ENCODE data around the gene OSBPL9.

DNA sequence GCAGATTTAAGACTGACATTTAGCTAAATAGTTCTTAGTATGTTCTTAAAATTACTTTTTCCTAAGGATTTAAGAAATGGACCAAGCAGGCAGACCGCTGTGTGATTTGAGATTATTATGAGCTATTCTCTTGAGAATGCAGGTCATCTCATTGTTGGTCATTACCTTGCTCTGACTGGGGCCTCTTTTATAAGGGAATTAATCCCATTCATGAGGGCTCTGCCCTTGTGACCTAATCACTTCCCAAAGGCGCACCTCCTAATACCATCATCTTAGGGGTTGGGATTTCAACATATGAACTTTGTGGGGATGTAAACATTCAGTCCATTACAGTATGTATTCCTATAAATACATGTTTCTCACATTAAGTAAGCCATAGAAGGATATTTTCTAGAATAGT lies 24.2 kb downstream of the OSBPL9 start:
- TF ChIP-seq, protein P1, sequence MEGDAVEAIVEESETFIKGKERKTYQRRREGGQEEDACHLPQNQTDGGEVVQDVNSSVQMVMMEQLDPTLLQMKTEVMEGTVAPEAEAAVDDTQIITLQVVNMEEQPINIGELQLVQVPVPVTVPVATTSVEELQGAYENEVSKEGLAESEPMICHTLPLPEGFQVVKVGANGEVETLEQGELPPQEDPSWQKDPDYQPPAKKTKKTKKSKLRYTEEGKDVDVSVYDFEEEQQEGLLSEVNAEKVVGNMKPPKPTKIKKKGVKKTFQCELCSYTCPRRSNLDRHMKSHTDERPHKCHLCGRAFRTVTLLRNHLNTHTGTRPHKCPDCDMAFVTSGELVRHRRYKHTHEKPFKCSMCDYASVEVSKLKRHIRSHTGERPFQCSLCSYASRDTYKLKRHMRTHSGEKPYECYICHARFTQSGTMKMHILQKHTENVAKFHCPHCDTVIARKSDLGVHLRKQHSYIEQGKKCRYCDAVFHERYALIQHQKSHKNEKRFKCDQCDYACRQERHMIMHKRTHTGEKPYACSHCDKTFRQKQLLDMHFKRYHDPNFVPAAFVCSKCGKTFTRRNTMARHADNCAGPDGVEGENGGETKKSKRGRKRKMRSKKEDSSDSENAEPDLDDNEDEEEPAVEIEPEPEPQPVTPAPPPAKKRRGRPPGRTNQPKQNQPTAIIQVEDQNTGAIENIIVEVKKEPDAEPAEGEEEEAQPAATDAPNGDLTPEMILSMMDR (IDR thresholded peaks at IDR 0.05; ENCODE audit: insufficient read depth, low read length): no peak
- no peak for TF ChIP-seq SPI1 (IDR thresholded peaks at IDR 0.05; ENCODE audit: borderline replicate concordance, low read depth)
- no peak for TF ChIP-seq POLR2AphosphoS5 (IDR thresholded peaks at IDR 0.05; ENCODE audit: low read depth)
- TF ChIP-seq, protein P2, sequence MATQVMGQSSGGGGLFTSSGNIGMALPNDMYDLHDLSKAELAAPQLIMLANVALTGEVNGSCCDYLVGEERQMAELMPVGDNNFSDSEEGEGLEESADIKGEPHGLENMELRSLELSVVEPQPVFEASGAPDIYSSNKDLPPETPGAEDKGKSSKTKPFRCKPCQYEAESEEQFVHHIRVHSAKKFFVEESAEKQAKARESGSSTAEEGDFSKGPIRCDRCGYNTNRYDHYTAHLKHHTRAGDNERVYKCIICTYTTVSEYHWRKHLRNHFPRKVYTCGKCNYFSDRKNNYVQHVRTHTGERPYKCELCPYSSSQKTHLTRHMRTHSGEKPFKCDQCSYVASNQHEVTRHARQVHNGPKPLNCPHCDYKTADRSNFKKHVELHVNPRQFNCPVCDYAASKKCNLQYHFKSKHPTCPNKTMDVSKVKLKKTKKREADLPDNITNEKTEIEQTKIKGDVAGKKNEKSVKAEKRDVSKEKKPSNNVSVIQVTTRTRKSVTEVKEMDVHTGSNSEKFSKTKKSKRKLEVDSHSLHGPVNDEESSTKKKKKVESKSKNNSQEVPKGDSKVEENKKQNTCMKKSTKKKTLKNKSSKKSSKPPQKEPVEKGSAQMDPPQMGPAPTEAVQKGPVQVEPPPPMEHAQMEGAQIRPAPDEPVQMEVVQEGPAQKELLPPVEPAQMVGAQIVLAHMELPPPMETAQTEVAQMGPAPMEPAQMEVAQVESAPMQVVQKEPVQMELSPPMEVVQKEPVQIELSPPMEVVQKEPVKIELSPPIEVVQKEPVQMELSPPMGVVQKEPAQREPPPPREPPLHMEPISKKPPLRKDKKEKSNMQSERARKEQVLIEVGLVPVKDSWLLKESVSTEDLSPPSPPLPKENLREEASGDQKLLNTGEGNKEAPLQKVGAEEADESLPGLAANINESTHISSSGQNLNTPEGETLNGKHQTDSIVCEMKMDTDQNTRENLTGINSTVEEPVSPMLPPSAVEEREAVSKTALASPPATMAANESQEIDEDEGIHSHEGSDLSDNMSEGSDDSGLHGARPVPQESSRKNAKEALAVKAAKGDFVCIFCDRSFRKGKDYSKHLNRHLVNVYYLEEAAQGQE (IDR thresholded peaks at IDR 0.05; ENCODE audit: insufficient replicate concordance, low read depth): no peak
